Measurements from ENCODE around the gene PLEKHA8.
A peak's percentile ranks its signal among the peaks of the same experiment; 100 is the strongest.

Gene PLEKHA8

GRCh38 chr7:30005464-30005863, 22.7 kb upstream of the PLEKHA8 start:
- no peak for DNase-seq (ENCODE audit: insufficient read length, low spot score)
- no peak for FAIRE-seq
- no peak for TF ChIP-seq POLR2A (IDR thresholded peaks at IDR 0.05; ENCODE audit: low read depth, low read length)

DNA sequence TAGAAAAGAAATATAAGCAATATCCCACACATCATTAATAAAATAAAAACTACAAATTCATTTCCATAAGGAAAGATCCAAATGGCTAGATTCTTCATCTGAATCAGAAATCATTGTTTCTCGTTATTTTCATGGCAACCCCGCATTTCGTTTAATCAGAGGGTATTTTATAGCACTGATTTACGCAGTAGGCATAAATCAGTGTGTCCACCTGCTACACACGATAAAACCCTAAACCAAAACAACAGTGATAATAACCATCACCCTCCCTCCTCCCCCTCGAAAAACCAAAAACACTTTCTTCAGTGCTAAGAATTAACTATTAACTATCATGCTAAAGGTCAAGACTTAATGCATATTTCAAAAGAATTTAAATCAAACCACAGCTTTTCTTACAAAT, 18.2 kb upstream of the PLEKHA8 start:
- DNase-seq (ENCODE audit: insufficient read length, low spot score) (no peak), FAIRE-seq (no peak)
- TF ChIP-seq POLR2A (IDR thresholded peaks at IDR 0.05; ENCODE audit: low read depth, low read length) = no peak

DNA sequence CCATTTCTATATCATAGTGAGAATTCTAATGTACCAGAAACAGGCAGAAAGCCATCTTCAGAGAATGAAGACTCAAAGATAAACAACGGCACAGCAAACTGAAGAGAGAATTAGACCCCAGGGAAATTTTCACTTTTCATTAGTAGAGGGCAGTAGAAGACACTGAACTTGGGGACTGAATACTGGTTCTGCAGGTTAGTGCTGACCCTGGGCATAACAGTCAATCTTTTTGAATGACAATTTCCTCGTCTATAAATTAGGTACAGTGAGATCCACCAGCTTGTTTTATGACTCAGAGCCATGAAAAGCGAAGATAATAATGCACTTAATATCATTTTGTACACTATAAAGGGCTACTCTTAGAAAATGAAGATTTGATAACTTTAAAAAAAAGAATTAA, 15.5 kb upstream of the PLEKHA8 start:
- FAIRE-seq = no peak
- TF ChIP-seq POLR2A (IDR thresholded peaks at IDR 0.05; ENCODE audit: low read depth, low read length) = no peak
- DNase-seq (ENCODE audit: insufficient read length, low spot score) = no peak

- no peak for FAIRE-seq
- no peak for DNase-seq (ENCODE audit: insufficient read length, low spot score)
- no peak for TF ChIP-seq POLR2A (IDR thresholded peaks at IDR 0.05; ENCODE audit: low read depth, low read length)
Measured at GRCh38 chr7:30018451-30018850, 9.8 kb upstream of the PLEKHA8 start.

- FAIRE-seq (peak; percentile 27), DNase-seq (ENCODE audit: insufficient read length, low spot score) (no peak)
- TF ChIP-seq POLR2A (IDR thresholded peaks at IDR 0.05; ENCODE audit: low read depth, low read length) = no peak
Measured at GRCh38 chr7:30019387-30019786, 8.8 kb upstream of the PLEKHA8 start.

DNA sequence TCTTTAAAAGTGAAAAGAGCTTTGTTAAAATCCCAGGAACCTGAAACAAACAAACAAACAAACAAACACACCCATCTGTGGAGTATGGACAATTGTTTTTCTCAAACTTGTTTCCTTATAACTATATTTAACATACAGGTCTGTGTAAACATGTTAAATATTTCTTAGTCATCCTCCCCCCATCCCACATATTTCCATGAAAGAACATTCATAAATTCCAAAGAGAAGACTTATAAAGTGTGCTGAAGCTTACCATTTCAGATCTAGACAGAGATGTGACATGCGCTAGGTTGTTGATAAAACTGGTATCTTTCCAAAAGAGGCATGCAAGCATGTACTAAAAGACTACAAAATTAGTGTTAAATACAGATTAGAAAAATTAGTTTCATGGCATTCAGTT, 8.3 kb upstream of the PLEKHA8 start:
- no peak for TF ChIP-seq POLR2A (IDR thresholded peaks at IDR 0.05; ENCODE audit: low read depth, low read length)
- DNase-seq (ENCODE audit: insufficient read length, low spot score) (no peak), FAIRE-seq (peak; percentile 75)

GRCh38 chr7:30020535-30020934, 7.7 kb upstream of the PLEKHA8 start:
- no peak for DNase-seq (ENCODE audit: insufficient read length, low spot score)
- no peak for FAIRE-seq
- no peak for TF ChIP-seq POLR2A (IDR thresholded peaks at IDR 0.05; ENCODE audit: low read depth, low read length)

- DNase-seq (ENCODE audit: insufficient read length, low spot score) (no peak), FAIRE-seq (no peak)
- no peak for TF ChIP-seq POLR2A (IDR thresholded peaks at IDR 0.05; ENCODE audit: low read depth, low read length)
Measured at GRCh38 chr7:30022991-30023390, 5.2 kb upstream of the PLEKHA8 start.

DNA sequence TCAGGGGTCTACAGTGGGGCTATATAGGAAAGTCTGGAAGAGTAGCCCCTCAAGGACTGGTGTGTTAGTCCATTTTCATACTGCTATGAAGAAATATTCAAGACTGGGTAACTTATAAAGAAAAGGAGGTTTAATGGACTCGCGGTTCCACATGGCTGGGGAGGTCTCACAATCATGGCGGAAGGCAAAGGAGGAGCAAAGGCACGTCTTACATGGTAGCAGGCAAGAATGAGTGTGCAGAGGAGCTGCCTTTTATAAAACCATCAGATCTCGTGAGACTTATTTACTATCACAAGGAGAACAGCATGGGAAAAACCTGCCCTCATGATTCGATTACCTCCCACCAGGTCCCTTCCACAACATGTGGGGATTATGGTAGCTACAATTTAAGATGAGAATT, 4.7 kb upstream of the PLEKHA8 start:
- DNase-seq (ENCODE audit: insufficient read length, low spot score) (no peak), FAIRE-seq (no peak)
- TF ChIP-seq POLR2A (IDR thresholded peaks at IDR 0.05; ENCODE audit: low read depth, low read length) = no peak

GRCh38 chr7:30026229-30027064, 1.8 kb upstream of the PLEKHA8 start, which contains the start of gene FKBP14:
TSS of gene FKBP14 (minus strand) at chr7:30026702. CDS start at chr7:30026508, 194 bp downstream.
- FAIRE-seq = peak; percentile 87
- DNase-seq (ENCODE audit: insufficient read length, low spot score) = peak; percentile 97
- peak; percentile 29; the same call in 1 of the 2 replicates for TF ChIP-seq POLR2A (IDR thresholded peaks at IDR 0.05; ENCODE audit: low read depth, low read length)

DNA sequence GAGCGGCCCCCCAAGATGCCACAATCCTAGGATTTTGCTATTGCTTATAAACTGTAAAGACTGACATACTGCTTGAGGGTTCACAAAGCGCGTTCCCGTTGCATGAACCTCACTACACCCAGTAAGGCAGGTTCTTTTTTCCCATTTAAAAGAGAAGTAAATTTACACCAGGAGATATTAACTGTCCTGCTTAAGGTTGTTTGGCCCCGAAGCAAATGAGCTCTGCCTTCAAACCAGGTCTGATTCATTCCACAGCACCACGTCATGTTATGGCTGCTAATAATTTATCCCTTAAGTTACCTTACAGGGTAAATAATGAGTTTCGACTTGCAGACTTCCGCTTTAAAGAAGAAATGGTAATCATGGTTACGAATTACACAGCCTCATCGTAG, 1.2 kb upstream of the PLEKHA8 start:
- TF ChIP-seq POLR2A (IDR thresholded peaks at IDR 0.05; ENCODE audit: low read depth, low read length) = no peak
- FAIRE-seq = no peak
- DNase-seq (ENCODE audit: insufficient read length, low spot score) = peak; percentile 45

DNA sequence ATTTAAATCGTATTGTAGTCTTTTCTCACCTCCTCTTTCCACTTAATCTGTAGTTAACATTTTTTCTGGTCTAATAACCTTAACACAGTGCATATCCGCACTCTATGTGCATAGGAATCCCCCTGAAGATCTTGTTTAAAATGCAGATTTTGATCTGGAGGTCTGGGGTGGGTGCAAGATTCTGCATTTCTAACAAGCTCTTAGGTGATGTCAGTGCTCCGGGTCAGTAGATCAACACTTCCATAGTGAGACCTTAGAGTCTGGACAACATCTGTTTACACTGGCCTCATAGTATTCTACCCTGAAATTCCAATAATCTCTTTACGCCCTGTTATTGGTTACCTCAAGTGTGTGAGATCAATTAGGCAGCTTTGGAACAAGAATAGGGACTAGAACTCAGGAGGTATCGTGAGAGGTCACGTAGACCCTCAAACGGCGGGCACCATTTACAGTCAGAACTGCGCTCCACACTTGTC, 434 bp upstream of the PLEKHA8 start:
- DNase-seq (ENCODE audit: insufficient read length, low spot score) (no peak), FAIRE-seq (no peak)
- TF ChIP-seq POLR2A (IDR thresholded peaks at IDR 0.05; ENCODE audit: low read depth, low read length) = no peak

GRCh38 chr7:30028749-30029635, 780 bp downstream of the PLEKHA8 start:
- FAIRE-seq = no peak

GRCh38 chr7:30029696-30030095, 1.5 kb downstream of the PLEKHA8 start:
- DNase-seq (ENCODE audit: insufficient read length, low spot score) = no peak
- no peak for TF ChIP-seq POLR2A (IDR thresholded peaks at IDR 0.05; ENCODE audit: low read depth, low read length)
- no peak for FAIRE-seq

More at GRCh38 chr7:30028749-30029635, 780 bp downstream of the PLEKHA8 start:
- TF ChIP-seq POLR2A (IDR thresholded peaks at IDR 0.05; ENCODE audit: low read depth, low read length) = no peak; the same call in 1 of the 2 replicates
- DNase-seq (ENCODE audit: insufficient read length, low spot score) = peak; percentile 54

Measured in H54 (cell line).